K562 (cell line): ENCODE measurements around the gene GPX2. TPM values are rescaled to one million over a fixed set of nuclear protein-coding genes. Genes with fewer than 3 reads are reported as not detected.

Experiments
- ATAC-seq: fragments of 200-7000 bp; cut with Tn5 transposase; 3 replicates; pipeline ENCODE4 v1.9.1; 2020; ENCODE audit warnings: moderate library complexity
- BruUV-seq: library from RNA; stranded (reverse); fragments of 400-500 nt; replicated peaks from 2 replicates; lab custom pipeline; 2021; lab: Mats Ljungman, UMichigan
- CTCF ChIA-PET: fragments of 300-600 bp; formaldehyde crosslinking; extraction: SDS; loops from one replicate; lab custom pipeline; 2021; ENCODE audit warnings: low intra/inter-chr PET ratio; lab: Yijun Ruan, JAX
- POLR2A ChIA-PET: fragments of 300-600, 350-650 bp; sonication (Branson Sonifier 250); formaldehyde crosslinking; extraction: SDS; loops from one replicate; lab custom pipeline; 2021; ENCODE audit warnings: antibody characterized with exemption, inconsistent platforms; lab: Yijun Ruan, JAX
- DNase-seq, 4 experiments: peaks; one replicate each; pipeline versions ENCODE4 v3.0.0 to v3.0.0-alpha.2; 2011 to 2018; ENCODE audit warnings: low spot score in 3 of 4, mixed read lengths in 3 of 4; ENCODE audit errors: extremely low read depth in 1 of 4
- FAIRE-seq: peaks from 2 replicates; lab custom pipeline; 2011; peaks lifted over from hg19 to GRCh38; lab: Jason Lieb, UNC
- H2AFZ ChIP-seq: 2 replicates; pipeline ENCODE4 v1.6.0; 2011; ENCODE audit warnings: low read depth, low read length, control low read depth, inconsistent platforms
- H3K27ac ChIP-seq: fragments of 200-600 bp; 3 replicates; pipeline ENCODE4 v1.8.0; 2011; ENCODE audit warnings: low read depth, mild to moderate bottlenecking, control low read depth, inconsistent platforms, low read length, moderate library complexity, mixed read lengths; ENCODE audit errors: extremely low read depth
- H3K27me3 ChIP-seq, 2 experiments: fragments of 300-600 bp in 1 of 2; 2 replicates in 1 of 2; 3 replicates in 1 of 2; pipeline versions ENCODE4 v1.6.0 to v1.8.0; 2011; ENCODE audit warnings: inconsistent platforms in 2 of 2, low read length in 2 of 2, mild to moderate bottlenecking in 1 of 2, mixed read lengths in 1 of 2, moderate library complexity in 1 of 2; ENCODE audit not compliant: control insufficient read depth in 2 of 2, insufficient read depth in 2 of 2
- H3K36me3 ChIP-seq: fragments of 300-600 bp; 3 replicates; pipeline ENCODE4 v1.8.0; 2011; ENCODE audit warnings: mild to moderate bottlenecking, low read length, inconsistent platforms; ENCODE audit not compliant: control insufficient read depth, insufficient read depth
- H3K4me1 ChIP-seq, 2 experiments: fragments of 200-600 bp in 1 of 2; replicated peaks in 1 of 2; 2 replicates in 1 of 2; 3 replicates in 1 of 2; pipeline versions ENCODE4 v1.5.1 to v1.8.0; 2011; ENCODE audit warnings: inconsistent platforms in 2 of 2, low read length in 2 of 2, mild to moderate bottlenecking in 1 of 2, mixed read lengths in 1 of 2, moderate library complexity in 1 of 2; ENCODE audit not compliant: control insufficient read depth in 2 of 2, insufficient read depth in 2 of 2
- H3K4me2 ChIP-seq: 2 replicates; pipeline ENCODE4 v1.6.1; 2011; ENCODE audit warnings: low read length, control low read depth, inconsistent platforms, mixed read lengths; ENCODE audit not compliant: insufficient read depth
- H3K4me3 ChIP-seq: fragments of 200-600 bp; sonication (generic), shearing (Covaris generic); 2 replicates; pipeline ENCODE4 v1.5.1; 2016; ENCODE audit warnings: control low read depth, inconsistent platforms
- H3K79me2 ChIP-seq: fragments of 200-600 bp; 3 replicates; pipeline ENCODE4 v1.8.0; 2011; ENCODE audit warnings: low read length, inconsistent platforms; ENCODE audit not compliant: control insufficient read depth, insufficient read depth
- H3K9ac ChIP-seq, 2 experiments: 2 replicates each; pipeline versions ENCODE4 v1.6.0 to v1.6.1; 2011; ENCODE audit warnings: low read depth in 2 of 2, low read length in 2 of 2, control low read depth in 1 of 2, inconsistent platforms in 1 of 2, mild to moderate bottlenecking in 1 of 2, mixed read lengths in 1 of 2; ENCODE audit not compliant: insufficient read depth in 1 of 2
- H3K9me1 ChIP-seq: one replicate; pipeline ENCODE4 v1.6.0; 2011; ENCODE audit warnings: inconsistent platforms, mild to moderate bottlenecking, low read length, moderate library complexity; ENCODE audit not compliant: control insufficient read depth, insufficient read depth
- H3K9me3 ChIP-seq: replicated peaks from 2 replicates; pipeline ENCODE4 v1.5.1; 2011; ENCODE audit warnings: low read depth, low read length, inconsistent platforms; ENCODE audit not compliant: control insufficient read depth, insufficient read depth
- H4K20me1 ChIP-seq: replicated peaks from 2 replicates; pipeline ENCODE4 v1.6.1; 2011; ENCODE audit warnings: low read length, inconsistent platforms, mixed read lengths; ENCODE audit not compliant: control insufficient read depth, insufficient read depth
- BCL6 ChIP-seq: fragments of 250-450 bp; sonication (Bioruptor Pico); IDR thresholded peaks from 2 replicates; pipeline ENCODE4 v1.4.0; 2020
- DACH1 ChIP-seq: fragments of 450-650 bp; IDR thresholded peaks from 2 replicates; pipeline ENCODE4 v1.6.1; 2018; ENCODE audit not compliant: partially characterized antibody
- MED1 ChIP-seq: sonication (generic); formaldehyde crosslinking; IDR thresholded peaks from 2 replicates; pipeline ENCODE4 v1.8.1; 2023; ENCODE audit warnings: missing genetic modification reagents, borderline replicate concordance
- NR2C1 ChIP-seq, 2 experiments: fragments of 450-650 bp; IDR thresholded peaks; 2 replicates each; pipeline ENCODE4 v1.6.1; 2017; ENCODE audit warnings: mild to moderate bottlenecking in 2 of 2, antibody characterized with exemption in 1 of 2, inconsistent platforms in 1 of 2, missing compliant biosample characterization in 1 of 2, missing genetic modification characterization in 1 of 2
- NRF1 ChIP-seq, 2 experiments: fragments of 450-650 bp; IDR thresholded peaks in 1 of 2; conservative IDR thresholded peaks in 1 of 2; 2 replicates each; pipeline ENCODE4 v1.6.1; 2014; ENCODE audit warnings: mild to moderate bottlenecking in 2 of 2
- PATZ1 ChIP-seq: fragments of 250-450 bp; sonication (Bioruptor Pico); IDR thresholded peaks from 2 replicates; pipeline ENCODE4 v1.5.0; 2020; ENCODE audit warnings: mild to moderate bottlenecking, borderline replicate concordance
- POLR2A ChIP-seq: fragments of 450-650 bp; conservative IDR thresholded peaks from 2 replicates; pipeline ENCODE4 v1.6.1; 2016
- ZNF184 ChIP-seq: sonication (generic); formaldehyde crosslinking; IDR thresholded peaks from 2 replicates; pipeline ENCODE4 v1.5.0; 2020; ENCODE audit warnings: missing genetic modification reagents
- WGBS: fragments of 100-300 bp; shearing (Covaris generic); methylation state at CpG from one replicate; pipeline ENCODE4 v1.1.6; 2016; ENCODE audit warnings: low coverage, mixed read lengths; ENCODE audit not compliant: insufficient coverage; ENCODE audit errors: missing lambda C conversion rate; 5-methylcytosine and 5-hydroxymethylcytosine counted together
- in situ Hi-C: fragments of 300-500 bp; cut with MboI; formaldehyde crosslinking; loops from 4 replicates; pipeline ENCODE4 v1.15.0; 2018; ENCODE audit warnings: inconsistent platforms, mixed read lengths
- intact Hi-C: fragments of 100-400 bp; cut with micrococcal nuclease; formaldehyde crosslinking; loops from 2 replicates; pipeline ENCODE4 v1.14.2; 2022
- polyA plus RNA-seq, 8 experiments: library from polyadenylated mRNA; depleted of rRNA in 4 of 8; stranded (reverse) in 5 of 8; unstranded in 3 of 8; fragments of >200 nt; fragmentation: Nextera tagmentation in 2 of 8; fragmentation: Illumina TruSeq in 1 of 8; extraction: Ambion mirVana in 2 of 8; extraction: Trizol in 1 of 8; gene quantifications; 2 replicates each; pipeline versions ENCODE4 v1.2.1 to v1.2.3, GENCODE V29; 2011 to 2014; ENCODE audit warnings: inconsistent platforms in 1 of 8, missing spikeins in 1 of 8
- total RNA-seq, 7 experiments: library from RNA; depleted of rRNA in 6 of 7; stranded (reverse); fragments of >200 nt in 6 of 7; fragmentation: Illumina TruSeq in 2 of 7; extraction: Trizol in 2 of 7; gene quantifications; 2 replicates each; pipeline versions ENCODE4 v1.2.1 to v1.2.3, GENCODE V29; 2011 to 2021; ENCODE audit warnings: low replicate concordance in 1 of 7

The GPX2 gene
- total and polyA plus RNA-seq, 9 of the 15 experiments (the other 6 are each of a cell fraction or from before 2014, with no cell fraction given), result 0.24 TPM; not detected in 8

- no peak for TF ChIP-seq PATZ1
- TF ChIP-seq MED1 (CRISPR knock-in tag), result no peak
- TF ChIP-seq ZNF184 (CRISPR knock-in tag), result no peak
- no peak for TF ChIP-seq DACH1
These were observed 3.1 kb upstream of the GPX2 start (continued) for GRCh38 chr14:64945431-64946178.

- TF ChIP-seq NRF1 (conservative IDR thresholded peaks at IDR 0.05 in 1 of 2, IDR thresholded peaks at IDR 0.05 in 1 of 2) (no peak), POLR2A (no peak), BCL6 (CRISPR knock-in tag) (no peak), NR2C1 (IDR thresholded peaks at IDR 0.05) (no peak), NR2C1 (tag; IDR thresholded peaks at IDR 0.05) (no peak)
- TF ChIP-seq, all 486 proteins: peak for 0
- Histone ChIP-seq H3K4me1 (no peaks in the 10 kb centered on the region; a peak in 2 of 5 replicates), H3K4me2 (no peak overlapping the region), H3K9ac (no peak overlapping the region), H2AFZ (no peak overlapping the region), H4K20me1 (no peaks in the 10 kb centered on the region), H3K9me1 (no peaks in the 10 kb centered on the region), H3K27me3 (no peaks in the 10 kb centered on the region), H3K79me2 (no peaks in the 10 kb centered on the region), H3K9me3 (no peaks in the 10 kb centered on the region), H3K27ac (no peak overlapping the region), H3K4me3 (no peak overlapping the region), H3K36me3 (peaks cover 3% of the 10 kb centered on the region; the same call in 1 of the 3 replicates)
- 31% methylated on average over 3 of the region's 4 CpGs for WGBS
- POLR2A ChIA-PET, result interaction anchor here (1.5 to 2.2 kb wide), 2 partner anchors 8 to 13 kb away, joined by 5 to 6 read pairs; no protein-coding TSS in a partner anchor
- DNase-seq (no peak), ATAC-seq (no peak), FAIRE-seq (no peak)
- intact Hi-C loops, result no loop called here
- in situ Hi-C loops, result no loop called here
- CTCF ChIA-PET, result no interaction called here
- BruUV-seq, result no TSS peak
These were observed 2.3 kb upstream of the GPX2 start for GRCh38 chr14:64944861-64945260.
